ENCODE data around the gene OSGIN1.

DNA sequence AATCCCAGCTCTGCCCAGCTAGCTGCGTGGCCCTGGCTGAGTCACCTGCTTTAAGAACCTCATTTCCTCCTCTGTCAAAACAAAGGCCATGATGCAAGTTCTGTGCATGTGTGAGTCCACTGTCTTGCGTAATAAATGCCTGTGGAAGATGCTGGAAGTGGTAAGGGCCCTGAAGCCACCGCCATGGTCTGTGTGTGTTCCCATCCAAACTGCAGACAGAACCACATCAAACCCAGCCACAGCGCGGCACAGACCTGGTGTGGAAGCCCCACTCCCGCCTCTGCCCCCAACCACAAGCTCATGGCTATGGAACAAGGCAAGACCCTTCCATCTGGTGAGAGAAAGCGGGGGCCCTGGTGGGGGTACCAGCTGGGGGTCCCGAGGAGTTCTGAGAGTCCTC lies 41.0 kb downstream of the OSGIN1 start:
- TF ChIP-seq, protein P1, sequence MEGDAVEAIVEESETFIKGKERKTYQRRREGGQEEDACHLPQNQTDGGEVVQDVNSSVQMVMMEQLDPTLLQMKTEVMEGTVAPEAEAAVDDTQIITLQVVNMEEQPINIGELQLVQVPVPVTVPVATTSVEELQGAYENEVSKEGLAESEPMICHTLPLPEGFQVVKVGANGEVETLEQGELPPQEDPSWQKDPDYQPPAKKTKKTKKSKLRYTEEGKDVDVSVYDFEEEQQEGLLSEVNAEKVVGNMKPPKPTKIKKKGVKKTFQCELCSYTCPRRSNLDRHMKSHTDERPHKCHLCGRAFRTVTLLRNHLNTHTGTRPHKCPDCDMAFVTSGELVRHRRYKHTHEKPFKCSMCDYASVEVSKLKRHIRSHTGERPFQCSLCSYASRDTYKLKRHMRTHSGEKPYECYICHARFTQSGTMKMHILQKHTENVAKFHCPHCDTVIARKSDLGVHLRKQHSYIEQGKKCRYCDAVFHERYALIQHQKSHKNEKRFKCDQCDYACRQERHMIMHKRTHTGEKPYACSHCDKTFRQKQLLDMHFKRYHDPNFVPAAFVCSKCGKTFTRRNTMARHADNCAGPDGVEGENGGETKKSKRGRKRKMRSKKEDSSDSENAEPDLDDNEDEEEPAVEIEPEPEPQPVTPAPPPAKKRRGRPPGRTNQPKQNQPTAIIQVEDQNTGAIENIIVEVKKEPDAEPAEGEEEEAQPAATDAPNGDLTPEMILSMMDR (IDR thresholded peaks at IDR 0.05; ENCODE audit: low read depth, low read length), result no peak
- no peak for TF ChIP-seq EZH2phosphoT487 (IDR thresholded peaks at IDR 0.05; ENCODE audit: low read depth)
